Gastrocnemius medialis (tissue), 4 donors: Measurements from ENCODE around the gene APELA. TPM values are rescaled to one million over a fixed set of nuclear protein-coding genes. Genes with fewer than 3 reads are reported as not detected.

Experiments
- ATAC-seq, 2 donors: fragments of 150-250 bp; one replicate each; pipeline ENCODE4 v1.9.1; 2016
- DNase-seq, 2 donors: peaks; one replicate each; pipeline ENCODE4 v3.0.0-alpha.2; 2019
- H3K27ac ChIP-seq, 4 donors: fragments of 200-600 bp; sonication (generic); 1 replicate in 1 of 4; 2 replicates in 3 of 4; pipeline ENCODE4 v1.5.1; 2016 to 2018; ENCODE audit warnings: mild to moderate bottlenecking in 2 of 4, moderate library complexity in 1 of 4
- H3K27me3 ChIP-seq, 3 donors: fragments of 200-600 bp; sonication (generic) in 2 of 3; 1 replicate in 1 of 3; 2 replicates in 2 of 3; pipeline versions ENCODE4 v1.5.1 to v1.6.0; 2016 to 2019; ENCODE audit warnings: mild to moderate bottlenecking in 1 of 3, moderate library complexity in 1 of 3
- H3K36me3 ChIP-seq, 2 donors: fragments of 200-600 bp; sonication (generic) in 1 of 2; one replicate each; pipeline ENCODE4 v1.5.1; 2017 to 2018
- H3K4me1 ChIP-seq, 2 donors: fragments of 200-600 bp; sonication (generic) in 1 of 2; one replicate each; pipeline ENCODE4 v1.5.1; 2016 to 2017; ENCODE audit warnings: mild to moderate bottlenecking in 2 of 2
- H3K4me3 ChIP-seq, 4 donors: fragments of 200-600 bp; sonication (generic) in 3 of 4; 1 replicate in 1 of 4; 2 replicates in 3 of 4; pipeline ENCODE4 v1.5.1; 2016 to 2019; ENCODE audit warnings: mild to moderate bottlenecking in 2 of 4
- H3K9me3 ChIP-seq, 3 donors: fragments of 200-600 bp; sonication (generic) in 2 of 3; 1 replicate in 1 of 3; 2 replicates in 2 of 3; pipeline ENCODE4 v1.5.1; 2016 to 2019
- CTCF ChIP-seq, 5 experiments: fragments of 450-650 bp in 3 of 5; fragments of 200-600 bp in 2 of 5; sonication (generic) in 2 of 5; IDR thresholded peaks in 4 of 5; conservative IDR thresholded peaks in 1 of 5; 1 replicate in 4 of 5; 2 replicates in 1 of 5; pipeline ENCODE4 v1.5.1; 2016 to 2019; ENCODE audit warnings: antibody characterized with exemption in 5 of 5, mild to moderate bottlenecking in 3 of 5, moderate library complexity in 3 of 5
- POLR2A ChIP-seq, 2 donors: fragments of 450-650 bp; IDR thresholded peaks; one replicate each; pipeline ENCODE4 v1.6.1; 2017; ENCODE audit warnings: antibody characterized with exemption in 2 of 2, mild to moderate bottlenecking in 2 of 2, moderate library complexity in 2 of 2
- in situ Hi-C, 4 donors: fragments of 200-750 bp; cut with MboI; loops; one replicate each; pipeline versions ENCODE4 v1.15.0 to v1.8.0; 2017; ENCODE audit warnings: low sequenced_read_pairs in 4 of 4
- intact Hi-C: fragments of 100-400 bp; cut with DNase I; formaldehyde crosslinking; loops from one replicate; pipeline ENCODE4 v1.15.1; 2023; ENCODE audit warnings: low total_unique reads
- total RNA-seq, 4 donors: library from RNA; depleted of rRNA; stranded (reverse); fragments of >200 nt; gene quantifications; one replicate each; pipeline versions ENCODE4 v1.1.0 to v1.2.3, GENCODE V29; 2016

Gene APELA
- total RNA-seq, 4 donors from 2014 or later, result not detected

- in situ Hi-C loops (no loop called here), intact Hi-C loops (no loop called here)
- no peak overlapping the region for H3K27ac ChIP-seq
- no peak for DNase-seq
- TF ChIP-seq POLR2A (IDR thresholded peaks at IDR 0.05) (no peak), CTCF (IDR thresholded peaks at IDR 0.05 in 4 of 5, conservative IDR thresholded peaks at IDR 0.05 in 1 of 5) (no peak)
- H3K36me3 ChIP-seq, result no peaks in the 10 kb centered on the region
- H3K4me3 ChIP-seq, result no peak overlapping the region
- ATAC-seq, result no peak
- no peaks in the 10 kb centered on the region for H3K9me3 ChIP-seq
- no peaks in the 10 kb centered on the region for H3K27me3 ChIP-seq
- H3K4me1 ChIP-seq, result no peaks in the 10 kb centered on the region
Observed at GRCh38 chr4:164937576-164938270, 60.7 kb downstream of the APELA start.

GRCh38 chr4:164943192-164943591 is 66.2 kb downstream of the APELA start:
- H3K36me3 ChIP-seq, result no peaks in the 10 kb centered on the region
- ATAC-seq, result no peak
- no peaks in the 10 kb centered on the region for H3K9me3 ChIP-seq
- DNase-seq, result no peak
- TF ChIP-seq POLR2A (IDR thresholded peaks at IDR 0.05) (no peak), CTCF (IDR thresholded peaks at IDR 0.05 in 4 of 5, conservative IDR thresholded peaks at IDR 0.05 in 1 of 5) (no peak)
- H3K27me3 ChIP-seq, result no peaks in the 10 kb centered on the region
- H3K27ac ChIP-seq, result no peak overlapping the region
- no peak overlapping the region for H3K4me3 ChIP-seq
- intact Hi-C loops (no loop called here), in situ Hi-C loops (no loop called here)
- no peaks in the 10 kb centered on the region for H3K4me1 ChIP-seq

DNA sequence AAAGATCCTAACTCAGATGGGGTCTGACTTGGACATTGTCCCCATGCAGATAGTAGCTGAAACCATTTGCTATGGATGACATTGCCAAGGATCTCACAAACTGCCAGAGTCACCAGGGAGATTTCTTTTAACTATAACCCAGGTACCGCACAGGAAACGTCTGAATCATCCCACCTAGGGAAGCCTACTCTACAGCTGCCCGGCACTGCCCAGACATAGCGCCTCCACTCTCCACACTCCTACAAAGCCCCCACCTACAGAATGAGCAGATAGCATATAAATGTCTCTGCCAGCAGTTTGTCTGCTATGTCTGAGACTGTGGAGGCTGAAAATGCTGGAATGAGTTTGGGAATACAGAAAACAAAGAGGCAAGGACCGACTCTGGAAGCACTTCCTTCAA is 68.2 kb downstream of the APELA start:
- intact Hi-C loops, result no loop called here
- TF ChIP-seq CTCF (IDR thresholded peaks at IDR 0.05 in 4 of 5, conservative IDR thresholded peaks at IDR 0.05 in 1 of 5) (no peak), POLR2A (IDR thresholded peaks at IDR 0.05) (no peak)
- in situ Hi-C loops, result no loop called here
- Histone ChIP-seq H3K4me1 (no peaks in the 10 kb centered on the region), H3K27me3 (no peaks in the 10 kb centered on the region), H3K9me3 (no peaks in the 10 kb centered on the region), H3K27ac (no peak overlapping the region), H3K4me3 (no peak overlapping the region), H3K36me3 (no peaks in the 10 kb centered on the region)
- ATAC-seq (no peak), DNase-seq (no peak)

DNA sequence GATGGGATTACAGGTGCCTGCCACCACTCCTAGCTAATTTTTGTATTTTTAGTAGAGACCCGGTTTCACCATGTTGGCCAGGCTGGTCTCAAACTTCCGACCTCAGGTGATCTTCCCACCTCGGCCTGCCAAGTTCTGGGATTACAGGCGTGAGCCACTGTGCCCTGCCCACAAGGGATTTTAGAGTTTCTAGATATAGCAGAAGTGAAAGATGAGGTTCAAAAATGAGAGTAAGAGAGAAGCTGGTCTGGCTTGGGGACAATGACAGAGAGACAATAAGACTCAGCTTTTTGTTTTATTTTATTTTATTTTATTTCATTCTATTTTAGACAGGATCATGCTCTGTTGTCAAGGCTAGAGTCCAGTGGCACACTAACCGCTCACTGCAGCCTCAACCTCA is 69.8 kb downstream of the APELA start:
- Histone ChIP-seq H3K4me1 (no peaks in the 10 kb centered on the region), H3K27ac (no peak overlapping the region), H3K4me3 (no peak overlapping the region), H3K27me3 (no peaks in the 10 kb centered on the region), H3K9me3 (no peaks in the 10 kb centered on the region), H3K36me3 (no peaks in the 10 kb centered on the region)
- no peak for ATAC-seq
- no peak for TF ChIP-seq POLR2A (IDR thresholded peaks at IDR 0.05)
- no peak for TF ChIP-seq CTCF (IDR thresholded peaks at IDR 0.05 in 4 of 5, conservative IDR thresholded peaks at IDR 0.05 in 1 of 5)
- in situ Hi-C loops, result no loop called here
- intact Hi-C loops, result no loop called here
- no peak for DNase-seq

Other genes with a start within 250 kb of the APELA start
- not detected for gene SMIM31, start 123.0 kb upstream of the APELA start, total RNA-seq
- under 1 TPM in 1 of 4 donors, not detected in 3; 0.46 TPM for gene TRIM61, start 100.5 kb downstream of the APELA start, total RNA-seq
- not detected for gene TRIM60, start 154.8 kb downstream of the APELA start, total RNA-seq
- gene TRIM75, start 176.7 kb downstream of the APELA start, total RNA-seq, result not detected
- gene TMEM192, start 235.7 kb downstream of the APELA start, total RNA-seq, result 10 to 100 TPM; 15.3 to 28.9 (median 17.8) TPM